NCI-H510A treated with DMSO at 0.1 percent for 48 hours (cell line): ENCODE data around the gene TBCB.
"Not testable (repeated sequence)": the region's sequence is repeated elsewhere in the genome, so short reads cannot be mapped to it uniquely, and the experiment has no call there.

Experiments
- DNase-seq: peaks from one replicate; lab custom pipeline; 2025; lab: John Stamatoyannopoulos, UW

TBCB gene

DNA sequence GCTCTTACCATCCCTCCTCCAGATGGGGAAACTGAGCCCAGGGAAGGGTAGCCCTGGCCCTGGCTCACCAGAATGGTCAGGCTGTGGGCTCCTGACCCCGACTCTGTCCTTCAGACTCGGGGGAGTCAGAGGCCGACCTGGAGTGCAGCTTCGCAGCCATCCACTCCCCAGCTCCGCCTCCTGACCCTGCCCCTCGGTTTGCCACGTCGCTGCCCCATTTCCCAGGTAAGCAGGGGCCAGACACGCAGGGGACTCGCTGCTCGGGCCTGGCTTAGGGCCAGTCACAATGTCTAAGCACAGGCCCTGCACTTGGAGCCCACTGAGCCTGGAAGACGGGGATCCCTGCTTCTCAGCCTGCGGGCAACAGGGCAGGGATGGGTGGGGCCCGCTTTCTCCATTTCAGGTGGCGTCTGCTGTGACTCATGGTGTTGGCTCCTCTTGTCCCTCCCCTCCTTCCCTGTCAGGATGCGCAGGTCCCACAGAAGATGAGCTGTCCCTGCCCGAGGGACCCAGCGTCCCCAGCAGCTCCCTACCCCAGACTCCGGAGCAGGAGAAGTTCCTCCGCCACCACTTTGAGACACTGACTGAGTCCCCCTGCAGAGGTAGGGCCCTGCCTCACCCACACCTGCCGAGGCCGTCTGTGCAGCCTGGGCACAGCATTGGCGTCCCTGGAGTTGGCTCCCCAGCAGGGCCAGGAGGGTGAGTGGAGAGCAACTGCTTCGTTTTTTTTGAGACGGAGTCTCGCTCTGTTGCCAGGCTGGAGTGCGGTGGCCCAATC lies 13.5 kb upstream of the TBCB start:
- no peak for DNase-seq

DNA sequence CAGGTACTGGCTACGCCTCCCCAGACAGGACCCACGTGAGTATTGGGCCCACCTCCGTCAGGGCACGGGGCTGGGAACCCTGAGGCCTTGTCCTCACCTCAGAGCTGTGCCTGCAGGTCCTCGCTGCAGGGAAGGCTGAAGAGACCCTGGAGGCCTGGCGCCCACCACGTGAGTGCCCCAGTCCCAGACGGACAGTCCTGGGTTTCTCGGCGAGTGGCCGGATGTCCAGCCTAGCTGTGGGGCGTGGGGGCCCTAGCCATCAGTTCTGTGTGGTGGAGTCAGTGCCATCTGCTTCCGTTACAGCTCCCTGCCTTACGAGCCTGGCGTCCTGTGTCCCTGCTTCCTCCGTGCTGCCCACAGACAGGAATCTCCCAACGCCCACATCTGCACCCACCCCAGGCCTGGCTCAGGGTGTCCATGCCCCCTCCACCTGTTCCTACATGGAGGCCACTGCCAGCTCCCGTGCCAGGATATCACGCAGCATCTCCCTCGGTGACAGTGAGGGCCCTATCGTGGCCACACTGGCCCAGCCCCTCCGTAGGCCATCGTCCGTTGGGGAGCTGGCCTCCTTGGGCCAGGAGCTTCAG lies 12.1 kb upstream of the TBCB start:
- no peak for DNase-seq

DNA sequence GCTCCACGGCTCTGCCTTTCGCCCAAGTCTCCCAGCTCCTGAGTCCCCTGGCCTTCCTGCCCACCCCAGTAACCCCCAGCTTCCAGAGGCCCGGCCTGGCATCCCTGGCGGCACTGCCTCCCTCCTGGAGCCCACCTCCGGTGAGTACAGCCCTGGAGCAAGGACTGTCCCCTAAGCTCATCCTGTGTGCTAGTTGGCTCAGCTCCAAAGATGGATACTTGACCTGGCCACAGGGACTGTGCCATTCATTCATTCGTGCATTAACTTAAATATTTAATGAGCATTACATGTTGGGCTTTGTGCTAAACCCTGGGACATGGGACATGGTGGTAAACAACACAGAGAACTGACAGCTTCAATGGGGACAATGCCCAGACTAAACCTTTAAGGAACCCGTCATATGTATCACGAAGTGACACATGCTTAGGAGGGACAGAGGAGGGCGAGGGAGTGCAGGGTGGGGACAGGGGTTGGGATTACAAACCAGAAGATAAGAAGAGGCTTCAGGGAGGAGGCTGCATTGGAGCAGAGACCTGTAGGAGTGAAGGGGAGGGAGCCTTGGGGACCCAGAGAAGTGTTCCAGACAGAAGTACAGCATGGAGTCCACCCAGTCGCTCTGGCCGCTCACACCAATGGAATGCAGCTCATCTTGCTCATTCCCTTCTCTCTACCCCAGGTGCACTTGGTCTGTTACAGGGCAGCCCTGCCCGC lies 11.3 kb upstream of the TBCB start:
- no peak for DNase-seq

DNA sequence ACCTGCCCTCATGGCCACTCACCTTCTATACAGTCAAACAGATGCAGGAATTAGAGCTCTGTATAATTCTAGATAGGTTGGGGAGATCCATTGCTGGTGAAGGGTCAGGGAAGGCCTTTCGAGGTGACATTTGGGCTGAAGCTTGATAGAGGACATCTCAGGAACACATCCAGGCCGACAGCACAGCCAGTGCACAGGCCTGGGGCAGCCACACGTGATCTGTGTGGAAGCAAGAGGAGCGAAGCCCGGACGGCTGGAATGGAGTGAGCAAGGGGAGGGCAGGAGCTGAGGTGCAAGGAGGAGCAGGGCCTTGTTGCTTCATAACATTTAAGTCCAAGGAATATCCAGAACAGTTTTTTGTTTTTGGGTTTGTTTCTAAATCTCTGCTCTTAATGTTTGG lies 8.8 kb upstream of the TBCB start:
- no peak for DNase-seq

DNA sequence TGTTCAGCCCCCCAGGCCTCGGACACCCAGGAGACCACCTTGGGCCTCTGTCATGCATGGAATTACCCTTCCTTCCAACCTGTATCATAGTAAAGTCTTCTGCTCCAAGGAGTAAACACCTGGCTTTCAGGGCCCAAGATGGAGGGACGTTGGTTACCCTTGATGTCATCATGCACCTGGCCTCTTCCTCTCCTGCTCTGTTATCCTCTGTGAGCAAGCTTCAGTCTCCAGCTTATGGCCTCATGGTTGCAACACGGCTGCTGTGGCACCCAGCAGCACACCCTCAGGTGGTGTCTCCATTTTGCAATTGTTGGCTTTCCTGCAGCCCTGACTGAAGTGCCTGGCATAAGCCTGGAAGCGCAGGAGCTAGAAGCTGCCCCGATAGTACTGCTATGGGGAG lies 8.3 kb upstream of the TBCB start:
- DNase-seq: no peak

DNA sequence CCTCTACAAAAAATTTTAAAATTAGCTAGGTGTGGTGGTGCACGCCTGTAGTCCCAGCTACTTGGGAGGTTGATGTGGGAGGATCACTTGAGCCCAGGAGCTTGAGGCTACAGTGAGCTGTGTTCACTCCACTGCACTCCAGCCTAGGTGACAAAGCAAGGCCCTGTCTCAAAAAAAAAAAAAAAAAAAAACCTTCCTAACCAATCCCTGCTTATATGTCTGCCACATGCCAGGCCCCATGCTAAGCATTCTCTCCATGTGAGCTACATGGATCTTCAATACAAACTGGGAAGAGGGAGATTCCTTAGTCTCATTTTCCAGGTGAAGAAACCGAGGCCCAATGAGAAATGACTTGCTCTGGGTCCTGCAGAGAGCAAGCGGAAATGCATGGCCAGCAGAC lies 6.6 kb upstream of the TBCB start:
- no peak for DNase-seq

DNA sequence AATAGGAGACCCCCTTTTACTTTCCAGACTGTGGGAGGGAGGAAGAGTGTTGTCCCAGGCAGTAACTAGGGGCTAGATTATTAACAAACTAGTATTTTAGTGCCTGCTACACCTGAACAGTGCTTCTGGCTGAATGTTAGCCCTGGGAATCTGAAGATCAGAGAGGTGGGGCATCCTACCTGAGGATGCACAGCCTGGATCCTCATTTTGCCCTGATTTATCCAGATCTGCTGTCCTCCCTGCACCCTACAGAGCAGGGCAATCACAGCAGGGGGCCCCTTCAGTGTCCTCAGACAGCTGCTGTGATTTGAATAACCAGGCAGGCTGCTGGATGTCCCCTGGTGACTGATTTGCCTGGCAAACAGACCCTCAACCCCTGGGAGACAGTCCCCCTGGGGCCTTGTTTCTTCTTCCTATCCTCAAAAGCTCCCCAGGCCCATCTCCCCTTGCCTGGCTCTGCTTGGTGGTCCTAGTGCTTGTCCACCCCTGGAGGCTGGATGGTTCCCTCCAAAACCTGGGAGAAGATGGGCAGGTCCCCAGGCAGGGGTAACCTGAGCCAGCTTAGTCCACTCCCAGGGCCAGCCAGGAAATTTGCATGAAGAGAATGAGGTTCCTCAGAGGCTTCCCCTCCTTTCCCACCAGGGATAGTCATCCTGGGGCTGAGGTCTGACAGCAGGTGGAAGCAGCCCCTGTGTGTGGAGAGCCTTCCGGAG lies 4.6 kb upstream of the TBCB start, which contains the start of gene OVOL3:
Gene OVOL3, plus strand, starts transcription at position 657 of the 713 bp plus-strand sequence. CDS start 60 bp downstream, outside the sequence.
- no peak for DNase-seq

DNA sequence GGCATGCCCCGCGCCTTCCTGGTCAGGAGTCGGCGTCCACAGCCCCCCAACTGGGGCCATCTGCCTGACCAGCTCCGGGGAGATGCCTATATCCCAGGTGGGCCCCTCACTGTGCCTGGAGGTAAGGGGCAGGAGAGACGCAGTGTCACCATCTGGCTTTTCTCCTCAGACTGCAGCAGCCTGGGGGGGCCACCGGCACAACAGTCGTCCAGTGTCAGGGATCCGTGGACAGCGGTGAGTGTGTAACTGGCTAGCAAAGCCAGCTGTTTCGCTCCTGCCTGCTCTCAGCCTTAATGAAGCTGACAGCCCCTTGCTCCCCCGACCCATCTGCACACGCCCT lies 4.1 kb upstream of the TBCB start:
- DNase-seq: no peak

DNA sequence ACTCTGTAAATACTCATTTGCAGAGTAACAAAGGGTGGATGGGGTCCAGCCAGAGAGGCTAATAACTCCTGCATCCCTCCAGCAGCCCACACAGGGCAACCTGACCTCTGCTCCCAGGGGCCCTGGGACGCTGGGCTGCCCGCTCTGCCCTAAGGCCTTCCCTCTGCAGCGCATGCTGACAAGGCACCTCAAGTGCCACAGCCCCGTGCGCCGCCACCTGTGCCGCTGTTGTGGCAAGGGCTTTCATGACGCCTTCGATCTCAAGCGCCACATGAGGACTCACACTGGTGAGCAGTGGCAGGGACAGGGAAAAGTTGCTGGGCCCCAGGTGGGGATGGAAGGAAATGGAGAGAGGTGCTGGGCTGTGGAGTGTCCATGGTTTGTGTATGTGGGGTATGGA lies 2.6 kb upstream of the TBCB start:
- no peak for DNase-seq

DNA sequence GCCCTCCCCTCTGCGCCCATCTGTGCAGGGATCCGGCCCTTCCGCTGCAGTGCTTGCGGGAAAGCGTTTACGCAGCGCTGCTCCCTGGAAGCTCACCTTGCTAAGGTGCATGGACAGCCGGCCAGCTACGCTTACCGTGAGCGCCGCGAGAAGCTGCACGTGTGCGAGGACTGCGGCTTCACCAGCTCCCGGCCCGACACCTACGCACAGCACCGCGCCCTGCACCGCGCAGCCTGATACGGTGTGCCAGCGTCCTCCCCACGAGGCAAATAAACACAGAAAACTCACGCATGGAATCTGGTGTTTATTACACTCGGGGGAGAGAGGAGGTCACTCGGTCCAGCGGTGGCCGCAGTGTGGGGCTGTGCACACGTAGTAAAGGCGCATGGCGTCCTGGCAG lies 1.8 kb upstream of the TBCB start:
- no peak for DNase-seq

DNA sequence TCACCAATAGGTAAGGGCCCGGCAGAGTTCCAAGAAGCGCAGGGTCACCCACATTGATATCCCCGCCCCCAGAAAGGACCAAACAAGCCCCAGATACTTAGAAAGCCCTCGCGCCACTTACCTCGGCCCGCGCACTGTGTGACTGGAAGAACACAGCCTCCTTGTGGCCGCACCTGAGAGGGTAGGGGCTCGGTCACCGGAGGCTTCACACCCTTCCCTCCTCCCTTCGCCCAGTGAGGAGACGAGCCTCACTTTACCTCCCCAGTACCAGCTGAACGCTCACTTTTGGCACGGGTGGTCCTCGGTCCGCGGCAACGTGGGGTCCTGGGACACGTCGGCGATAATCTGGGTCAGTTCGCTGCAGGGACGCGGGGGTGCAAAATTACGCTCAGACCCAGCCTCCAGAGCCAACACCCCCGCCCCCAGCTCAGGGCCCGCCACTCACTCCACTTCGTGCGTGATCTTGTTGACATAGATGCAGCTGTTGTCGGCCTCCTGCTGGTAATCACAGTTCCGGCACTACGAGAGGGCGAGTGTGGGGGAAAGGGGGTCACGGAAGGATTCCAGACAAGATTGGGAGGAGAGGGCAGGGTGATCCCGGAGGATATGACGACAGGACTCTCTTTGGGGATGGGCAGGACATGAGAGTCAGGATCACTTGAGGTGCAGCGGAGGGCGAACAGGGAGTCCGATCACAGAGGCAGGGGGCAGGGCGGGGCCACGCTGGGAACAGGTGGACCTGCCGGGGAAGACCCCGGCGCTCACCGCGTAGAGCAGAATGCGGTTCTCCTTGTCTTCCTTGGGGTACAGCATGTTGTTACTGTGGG lies 1.2 kb upstream of the TBCB start:
- DNase-seq: peak; percentile 25

DNA sequence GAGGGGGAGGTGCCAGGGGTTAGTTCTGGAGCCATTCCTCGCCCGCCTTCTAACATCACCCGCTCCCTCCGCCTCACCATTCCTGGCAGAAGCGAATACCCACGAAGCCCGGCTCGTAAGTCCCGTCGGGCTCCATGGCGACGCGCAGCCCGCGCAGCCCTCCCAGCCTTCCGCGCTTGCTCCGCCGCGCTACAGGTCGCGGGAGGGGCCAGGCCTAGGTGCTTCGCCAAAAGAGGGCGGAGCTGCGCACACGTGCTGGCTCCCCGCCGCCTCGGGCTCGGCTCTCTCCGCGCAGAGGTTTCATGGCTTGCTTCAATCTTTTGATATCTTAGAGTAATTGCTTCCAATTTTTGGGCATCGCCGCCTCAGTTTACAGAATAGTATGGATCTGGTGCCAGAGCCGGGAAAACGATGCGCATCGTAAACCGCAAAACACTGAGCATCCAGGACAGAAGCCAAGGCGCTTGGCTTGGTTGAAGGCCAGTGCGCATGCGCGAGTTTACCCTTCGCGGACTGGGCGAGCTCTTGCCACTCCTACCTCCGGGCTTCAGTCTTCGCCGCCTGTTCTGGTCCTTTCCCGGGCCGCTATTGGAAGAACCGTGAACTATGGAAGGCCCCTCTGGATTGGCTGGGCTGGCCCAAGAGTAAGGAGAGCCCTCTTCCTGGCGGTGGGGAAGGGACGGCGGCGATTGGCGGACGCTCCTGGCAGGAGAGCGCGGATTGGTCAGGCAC lies 381 bp upstream of the TBCB start, which contains the start of gene POLR2I:
Gene POLR2I, minus strand, starts transcription at position 155 of the 732 bp plus-strand sequence. Its CDS starts 19 bp downstream, at position 136.
- peak; percentile 99 for DNase-seq

DNA sequence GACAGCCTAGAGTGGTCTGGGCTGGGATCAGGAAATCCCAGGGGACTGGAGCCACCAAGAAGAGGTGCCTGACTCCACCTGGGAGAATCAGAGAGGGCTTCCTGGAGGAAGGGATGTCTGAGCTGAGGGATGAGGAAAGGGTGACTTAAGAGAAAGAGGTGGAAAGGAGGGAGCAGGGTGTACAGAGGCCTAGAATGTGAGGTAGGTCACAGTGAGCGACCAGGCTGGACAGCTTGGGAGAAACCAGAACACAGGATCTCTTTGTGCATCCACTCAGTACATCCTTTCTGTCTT lies 1.0 kb downstream of the TBCB start:
- DNase-seq: no peak

DNA sequence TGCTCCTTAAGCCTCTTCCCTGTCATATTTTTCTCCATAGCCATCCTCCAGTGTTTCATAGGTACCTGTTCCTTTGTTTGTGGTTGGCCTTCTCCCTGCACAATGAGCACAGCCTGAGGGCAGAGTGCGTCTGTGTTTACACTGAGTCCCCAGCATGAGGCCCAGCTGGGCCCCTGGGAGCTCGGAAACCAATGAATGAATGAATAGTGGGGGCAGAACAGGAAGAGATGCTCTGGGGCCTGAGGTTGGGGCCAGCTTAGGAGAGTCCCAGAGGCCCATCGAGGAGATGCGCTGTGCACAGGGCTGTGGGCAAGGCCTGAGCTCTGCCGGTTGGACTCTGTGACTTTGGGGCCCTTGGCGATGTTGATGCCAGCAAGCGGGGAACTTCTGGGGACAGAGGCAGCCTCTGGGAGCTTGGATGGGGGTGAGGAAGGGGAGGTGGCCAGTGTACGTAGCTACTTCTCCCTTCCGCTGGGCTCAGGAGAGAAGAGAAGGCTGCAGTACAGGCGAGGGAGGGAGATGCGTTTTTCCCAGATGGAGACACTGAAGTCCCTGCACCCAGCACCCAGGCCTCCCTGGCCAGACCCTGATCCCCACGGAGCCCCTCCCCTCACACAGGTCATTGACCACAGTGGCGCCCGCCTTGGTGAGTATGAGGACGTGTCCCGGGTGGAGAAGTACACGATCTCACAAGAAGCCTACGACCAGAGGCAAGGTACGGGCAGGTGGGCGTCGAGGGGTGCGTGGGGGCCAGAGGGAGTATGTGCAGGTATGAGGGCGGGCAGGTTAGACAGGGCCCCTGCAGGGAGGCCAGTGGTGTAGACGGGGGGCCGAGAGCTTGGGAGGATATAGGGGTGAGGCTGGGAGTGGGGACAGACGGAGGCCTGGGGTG lies 5.1 kb downstream of the TBCB start:
- DNase-seq: no peak

DNA sequence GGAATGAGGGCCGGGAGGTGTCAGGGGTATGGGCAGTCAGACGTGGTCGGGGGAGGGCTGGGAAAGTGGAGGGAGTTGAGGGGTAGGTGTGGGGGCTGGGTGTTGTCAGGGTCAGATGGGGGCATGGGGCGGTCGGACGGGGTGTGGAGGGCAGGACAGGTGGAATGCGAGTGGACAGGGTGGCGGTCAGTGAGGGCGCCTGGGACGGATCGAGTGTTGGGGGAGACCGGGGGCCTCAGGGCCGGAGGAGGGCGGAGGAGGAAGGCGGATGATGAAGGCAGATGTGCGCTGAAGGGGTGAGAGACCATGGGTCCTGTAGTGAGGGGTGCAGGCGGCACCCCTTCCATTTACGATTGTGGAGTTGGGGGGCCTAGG lies 5.7 kb downstream of the TBCB start:
- DNase-seq: no peak

DNA sequence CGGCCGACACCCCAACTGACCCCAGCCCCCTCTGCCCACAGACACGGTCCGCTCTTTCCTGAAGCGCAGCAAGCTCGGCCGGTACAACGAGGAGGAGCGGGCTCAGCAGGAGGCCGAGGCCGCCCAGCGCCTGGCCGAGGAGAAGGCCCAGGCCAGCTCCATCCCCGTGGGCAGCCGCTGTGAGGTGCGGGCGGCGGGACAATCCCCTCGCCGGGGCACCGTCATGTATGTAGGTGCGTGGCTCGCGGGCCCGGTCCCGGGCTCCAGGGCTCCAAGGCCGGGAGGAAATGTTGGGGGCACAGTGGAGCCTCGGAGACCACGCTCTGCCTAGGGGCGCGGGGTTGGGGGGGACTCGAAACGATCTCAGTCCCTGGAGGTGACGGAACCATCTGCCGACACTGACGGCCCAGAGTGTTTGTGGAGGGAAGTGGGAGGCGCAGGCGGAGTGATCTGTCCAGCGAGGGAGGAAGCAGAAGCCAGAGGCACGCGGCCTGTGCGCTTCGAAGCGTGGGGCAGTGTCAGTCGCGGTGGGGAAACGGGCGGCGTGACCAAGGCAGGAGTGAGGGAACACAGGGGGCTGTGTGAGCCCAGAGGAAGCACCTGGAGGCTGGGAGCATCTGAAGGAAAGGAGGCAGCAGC lies 6.3 kb downstream of the TBCB start:
- DNase-seq: no peak

DNA sequence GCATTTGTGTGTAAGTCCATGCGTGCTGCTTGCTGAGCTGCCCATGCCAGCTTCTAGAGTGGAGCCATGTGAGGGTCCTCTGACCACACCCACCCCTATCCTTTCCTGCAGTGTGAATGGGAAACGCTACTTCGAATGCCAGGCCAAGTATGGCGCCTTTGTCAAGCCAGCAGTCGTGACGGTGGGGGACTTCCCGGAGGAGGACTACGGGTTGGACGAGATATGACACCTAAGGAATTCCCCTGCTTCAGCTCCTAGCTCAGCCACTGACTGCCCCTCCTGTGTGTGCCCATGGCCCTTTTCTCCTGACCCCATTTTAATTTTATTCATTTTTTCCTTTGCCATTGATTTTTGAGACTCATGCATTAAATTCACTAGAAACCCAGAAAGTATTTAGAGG lies 10.3 kb downstream of the TBCB start:
- DNase-seq: no peak

DNA sequence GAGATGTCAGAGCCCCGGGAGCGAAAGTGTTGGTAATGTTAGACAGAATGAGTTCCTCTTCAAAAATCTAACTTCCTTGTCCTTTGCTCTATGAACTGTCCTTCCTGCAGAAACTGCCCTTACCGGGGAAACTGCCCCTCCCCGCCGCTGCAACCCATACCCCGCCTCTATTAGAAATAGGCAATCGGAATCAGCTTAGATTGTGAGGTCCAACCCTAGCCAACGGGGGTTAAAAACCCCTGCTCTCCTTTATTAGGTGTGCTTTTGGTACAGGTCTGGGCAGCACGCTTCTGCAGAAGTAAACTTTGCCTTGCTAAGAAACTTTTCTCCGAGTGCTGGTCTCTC lies 13.1 kb downstream of the TBCB start:
- DNase-seq: peak; percentile 75

DNA sequence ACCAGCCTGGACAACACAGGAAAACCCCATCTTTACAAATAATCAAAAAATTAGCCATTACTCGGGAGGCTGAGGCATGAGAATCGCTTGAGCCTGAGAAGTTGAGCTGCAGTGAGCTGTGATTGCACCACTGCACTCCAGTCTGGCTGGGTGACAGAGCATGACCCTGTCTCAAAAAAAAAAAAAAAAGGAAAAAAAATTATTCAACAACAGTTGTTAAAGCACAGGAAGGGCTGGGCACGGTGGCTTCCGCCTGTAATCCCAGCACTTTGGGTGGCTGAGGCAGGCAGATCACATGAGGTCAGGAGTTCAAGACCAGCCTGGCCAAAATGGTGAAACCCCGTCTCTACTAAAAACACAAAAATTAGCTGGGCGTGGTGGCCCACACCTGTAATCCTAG lies 16.0 kb downstream of the TBCB start:
- not testable (repeated sequence) for DNase-seq

DNA sequence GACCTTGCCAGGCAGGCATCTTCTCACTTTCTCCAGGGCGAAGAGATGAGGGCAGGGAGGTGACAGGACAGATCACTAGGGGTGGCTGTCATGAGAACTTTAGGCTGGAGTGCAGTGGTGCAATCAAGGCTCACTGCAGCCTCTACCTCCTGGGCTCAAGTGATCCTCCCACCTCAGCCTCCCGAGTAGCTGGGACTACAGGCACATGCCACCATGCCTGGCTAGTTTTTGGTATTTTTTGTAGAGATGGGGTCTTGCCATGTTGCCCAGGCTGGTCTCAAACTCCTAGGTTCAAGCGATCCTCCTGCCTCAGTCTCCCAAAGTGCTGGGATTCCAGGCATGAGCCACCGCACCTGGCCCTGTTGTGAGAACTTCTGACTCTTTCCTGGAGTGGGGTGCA lies 19.6 kb downstream of the TBCB start:
- DNase-seq: not testable (repeated sequence)
